GM19397 (cell line): ENCODE data around the gene RNU1-4.
"Not testable (repeated sequence)": the region's sequence is repeated elsewhere in the genome, so short reads cannot be mapped to it uniquely, and the experiment has no call there.

Experiments used
- ATAC-seq: cut with Tn5 transposase; IDR thresholded peaks from one replicate; pipeline ENCODE4 v1.9.1; 2021; ENCODE audit warnings: mild to moderate bottlenecking, moderate library complexity; ENCODE audit not compliant: unreplicated experiment

Gene RNU1-4

GRCh38 chr1:16740047-16740964, at the start of gene RNU1-4:
Gene RNU1-4, plus strand, starts transcription at chr1:16740516.
- peak; percentile 89 for ATAC-seq

GRCh38 chr1:16690971-16691682, 49.2 kb upstream of the RNU1-4 start:
- ATAC-seq, result not testable (repeated sequence)

GRCh38 chr1:16692283-16692682, 48.0 kb upstream of the RNU1-4 start:
- ATAC-seq, result not testable (repeated sequence)

DNA sequence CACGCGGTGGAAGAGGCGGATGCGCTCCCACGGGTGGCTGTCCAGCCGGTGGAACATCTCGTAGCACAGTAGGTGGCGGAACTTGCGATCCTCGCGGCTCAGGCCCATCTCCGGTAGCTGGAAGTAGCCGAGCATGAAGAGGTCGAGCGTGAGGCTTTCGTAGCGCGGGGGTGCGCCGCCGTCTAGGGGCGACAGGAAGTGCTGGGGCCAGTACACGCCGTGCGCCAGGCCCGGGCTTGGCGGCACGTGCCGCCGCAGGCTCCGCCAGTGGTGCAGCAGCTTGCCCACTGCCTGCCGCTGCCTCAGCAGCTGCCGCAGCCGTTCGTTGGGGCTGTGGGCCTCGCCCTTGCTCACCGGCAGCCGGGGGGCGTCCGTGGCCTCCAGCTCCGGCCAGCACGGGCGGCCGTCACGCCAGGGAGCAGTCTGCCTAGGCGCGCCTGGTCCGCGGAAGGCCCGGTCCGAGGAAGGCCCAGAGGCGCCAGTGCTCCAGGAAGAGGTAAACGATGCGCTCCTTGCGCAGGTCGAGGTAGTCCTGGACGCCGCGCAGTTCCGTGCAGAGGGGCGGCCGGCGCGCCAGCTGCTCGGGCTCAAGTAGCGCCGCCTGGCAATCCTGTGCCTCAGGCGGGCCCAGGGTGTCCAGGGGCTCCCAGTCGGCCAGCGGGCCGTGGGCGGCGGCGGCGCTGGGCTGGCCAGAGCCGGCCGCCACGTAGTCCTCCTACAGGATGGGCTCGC, 47.4 kb upstream of the RNU1-4 start:
- not testable (repeated sequence) for ATAC-seq

GRCh38 chr1:16693449-16694307, 46.6 kb upstream of the RNU1-4 start:
- not testable (repeated sequence) for ATAC-seq

- ATAC-seq, result not testable (repeated sequence)
Measured at GRCh38 chr1:16694308-16694702, 46.0 kb upstream of the RNU1-4 start.

DNA sequence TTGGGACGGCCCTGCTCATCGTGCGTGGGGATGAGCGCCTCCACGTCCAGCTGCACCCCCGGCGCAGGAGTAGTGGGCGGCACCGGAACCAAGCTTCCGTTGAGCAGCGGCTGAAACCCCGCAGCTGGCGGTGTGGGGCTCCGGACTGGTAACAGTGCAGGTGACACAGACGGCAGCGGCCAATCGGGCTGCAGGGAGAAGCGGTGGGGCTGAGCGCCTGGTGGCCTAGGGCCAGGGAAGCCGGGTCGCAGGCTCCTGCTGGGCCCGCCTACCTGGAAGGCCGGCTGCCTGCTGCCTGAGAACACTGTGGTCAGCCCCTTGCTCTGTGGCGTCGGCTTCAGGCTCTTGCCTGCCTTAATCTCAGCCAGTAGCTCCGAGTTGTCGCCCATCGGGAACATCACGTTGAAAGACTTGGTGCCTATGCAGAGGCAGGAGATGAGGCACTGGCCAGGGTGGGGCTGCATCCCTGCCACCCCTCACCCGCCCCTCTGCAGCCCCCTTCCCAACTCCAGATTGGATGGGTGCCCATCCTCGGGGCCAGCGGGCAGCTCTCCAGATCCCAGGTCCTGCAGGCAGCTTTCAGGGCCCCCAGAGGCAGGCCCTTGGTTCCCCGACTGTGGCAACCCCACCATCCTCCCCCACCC, 43.7 kb upstream of the RNU1-4 start:
- ATAC-seq, result not testable (repeated sequence)

DNA sequence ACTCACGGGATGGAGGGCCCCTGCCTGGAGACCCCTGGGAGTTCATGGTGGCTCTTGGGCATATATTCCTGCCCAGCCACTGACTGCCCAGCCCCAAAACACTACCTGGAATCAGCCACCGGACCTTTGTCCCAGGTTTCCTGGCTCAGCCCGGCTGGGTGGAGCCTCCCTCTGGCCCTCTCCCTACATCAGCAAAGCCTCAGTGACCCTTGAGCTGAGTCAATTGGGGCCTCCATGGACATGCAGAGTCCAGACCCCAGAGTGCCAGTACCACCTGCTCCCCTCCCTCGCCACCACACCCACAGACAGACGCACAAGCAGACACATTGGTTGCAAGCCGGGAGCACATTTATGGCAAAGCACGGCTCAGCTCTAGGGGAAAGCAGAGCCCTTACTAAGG, 43.2 kb upstream of the RNU1-4 start:
- not testable (repeated sequence) for ATAC-seq

DNA sequence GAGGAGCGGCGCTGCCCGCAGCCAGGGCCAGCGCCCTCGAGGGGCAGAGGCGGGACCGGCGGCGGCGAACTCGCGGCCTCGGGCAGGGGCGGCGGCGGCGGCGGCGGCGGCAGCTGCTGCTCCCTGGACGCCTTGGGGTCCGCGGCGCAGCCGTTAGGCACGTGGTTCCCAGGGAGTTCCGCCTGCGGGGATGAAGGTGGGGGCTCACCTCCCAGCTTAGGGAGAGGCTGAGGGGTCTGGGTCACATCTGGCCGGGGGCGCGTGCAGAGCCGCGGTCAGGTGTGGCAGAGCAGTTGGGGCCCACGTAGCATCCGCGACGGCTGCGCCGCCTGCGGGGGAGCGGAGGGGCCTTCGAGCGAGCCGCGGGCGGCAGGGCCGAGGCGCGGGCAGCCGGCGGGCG, 40.9 kb upstream of the RNU1-4 start:
- not testable (repeated sequence) for ATAC-seq

- ATAC-seq, result not testable (repeated sequence)
Measured at GRCh38 chr1:16700138-16700895, 40.0 kb upstream of the RNU1-4 start.

DNA sequence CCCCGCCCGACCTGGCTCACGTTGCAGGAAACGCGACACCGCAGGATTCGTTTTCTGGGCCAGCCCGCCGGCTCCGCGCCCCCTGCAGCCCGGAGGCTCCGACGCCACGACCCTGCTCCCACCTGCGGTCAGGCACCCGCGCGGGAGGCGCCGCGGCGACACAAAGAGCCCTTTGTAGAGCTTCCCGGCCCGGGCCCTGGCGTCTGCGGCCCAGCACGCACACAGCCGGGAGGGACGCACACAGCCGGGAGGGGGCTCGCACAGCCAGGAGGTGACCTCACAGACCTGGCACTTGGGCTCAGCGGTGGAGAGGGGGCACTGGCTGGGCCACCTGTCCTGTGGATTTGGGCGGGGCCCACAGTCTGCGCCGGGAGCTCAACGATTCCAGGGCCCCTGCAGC, 39.1 kb upstream of the RNU1-4 start:
- not testable (repeated sequence) for ATAC-seq

DNA sequence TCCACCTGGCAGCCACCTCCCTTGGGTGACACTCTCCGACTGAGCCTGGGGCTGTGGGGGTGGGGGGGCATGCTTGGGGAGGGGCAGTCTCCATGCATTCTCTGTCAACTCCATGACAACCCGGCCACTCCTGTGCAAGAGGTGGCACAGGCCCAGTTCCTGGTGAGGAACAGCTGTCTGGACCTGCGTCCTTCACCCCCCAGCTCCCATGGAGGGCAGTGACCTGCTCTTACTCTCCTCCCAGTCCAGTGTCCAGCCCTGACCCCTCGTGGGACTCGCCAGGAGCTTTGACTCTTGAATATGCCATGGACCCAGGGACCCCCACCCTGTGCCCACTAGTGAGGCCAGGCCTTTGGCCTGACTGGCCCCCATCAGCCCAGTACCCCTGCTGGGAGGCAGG, 38.0 kb upstream of the RNU1-4 start:
- not testable (repeated sequence) for ATAC-seq

DNA sequence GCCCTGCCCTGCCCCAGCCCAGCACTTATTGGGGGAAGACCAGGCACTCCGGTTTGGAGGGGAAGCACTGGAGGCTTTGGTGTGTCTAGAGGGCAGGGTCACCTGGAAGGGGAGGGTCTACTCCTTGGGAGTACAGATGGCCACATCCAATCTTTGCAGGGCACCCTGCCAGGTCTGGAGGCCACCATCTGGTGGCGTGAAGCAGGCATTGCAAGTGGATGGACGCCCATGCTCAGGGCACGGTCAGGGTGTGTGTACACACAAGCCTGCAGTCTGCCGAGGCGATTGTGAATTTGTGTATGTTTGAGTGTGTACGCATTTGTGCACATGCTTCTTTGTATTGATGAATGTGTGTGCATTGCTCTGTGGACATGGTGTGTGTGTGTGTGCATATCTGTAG, 37.2 kb upstream of the RNU1-4 start:
- not testable (repeated sequence) for ATAC-seq

DNA sequence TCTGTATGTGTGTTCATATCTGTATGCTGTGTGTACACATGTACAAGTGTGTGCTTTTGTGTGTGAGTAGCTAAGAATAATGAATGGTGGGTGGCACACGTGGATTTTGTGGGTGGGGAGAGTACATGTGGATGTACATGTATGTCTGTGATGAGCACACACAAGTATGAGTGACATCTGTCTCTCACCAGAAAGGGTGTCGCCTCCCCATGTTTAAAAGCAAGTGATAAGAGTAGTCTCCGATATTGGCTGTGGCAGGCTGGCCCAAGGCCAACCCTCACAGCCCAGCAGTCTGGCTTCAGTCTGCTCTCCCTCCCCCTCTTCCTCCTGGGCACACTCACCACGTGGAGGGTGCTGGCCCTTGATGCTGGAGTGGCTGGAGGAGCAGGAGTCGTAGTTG, 36.7 kb upstream of the RNU1-4 start:
- ATAC-seq, result not testable (repeated sequence)

DNA sequence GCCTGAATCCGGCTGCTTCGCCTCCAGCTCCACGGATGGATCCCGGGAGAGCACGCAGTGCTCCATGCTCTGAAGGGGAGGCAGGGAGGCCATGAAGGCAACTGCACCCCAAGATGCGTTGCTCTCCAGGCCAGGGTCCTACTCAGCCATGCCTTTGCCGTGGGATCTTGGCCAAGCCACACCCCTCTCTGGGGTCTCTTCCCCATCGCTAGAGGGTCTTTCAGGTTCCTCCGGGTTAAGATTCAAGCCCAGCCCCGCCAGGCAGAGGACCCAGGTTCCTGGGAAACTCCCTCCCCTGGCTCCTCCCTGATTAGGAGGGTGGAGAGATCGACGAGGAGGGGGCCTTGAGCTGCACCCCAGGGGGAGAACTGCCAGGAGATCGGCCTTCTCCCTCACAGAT, 36.2 kb upstream of the RNU1-4 start:
- ATAC-seq, result not testable (repeated sequence)

- not testable (repeated sequence) for ATAC-seq
Measured at GRCh38 chr1:16704502-16705100, 35.7 kb upstream of the RNU1-4 start.

- ATAC-seq, result not testable (repeated sequence)
Measured at GRCh38 chr1:16706302-16706701, 34.0 kb upstream of the RNU1-4 start.
